HG02610 (cell line): ENCODE measurements around the gene TAS2R40.
"Not testable (repeated sequence)": the region's sequence is repeated elsewhere in the genome, so short reads cannot be mapped to it uniquely, and the experiment has no call there.

Experiments used
- ATAC-seq: cut with Tn5 transposase; IDR thresholded peaks from one replicate; pipeline ENCODE4 v1.9.1; 2021; ENCODE audit warnings: mild to moderate bottlenecking, moderate library complexity; ENCODE audit not compliant: unreplicated experiment

Gene TAS2R40

DNA sequence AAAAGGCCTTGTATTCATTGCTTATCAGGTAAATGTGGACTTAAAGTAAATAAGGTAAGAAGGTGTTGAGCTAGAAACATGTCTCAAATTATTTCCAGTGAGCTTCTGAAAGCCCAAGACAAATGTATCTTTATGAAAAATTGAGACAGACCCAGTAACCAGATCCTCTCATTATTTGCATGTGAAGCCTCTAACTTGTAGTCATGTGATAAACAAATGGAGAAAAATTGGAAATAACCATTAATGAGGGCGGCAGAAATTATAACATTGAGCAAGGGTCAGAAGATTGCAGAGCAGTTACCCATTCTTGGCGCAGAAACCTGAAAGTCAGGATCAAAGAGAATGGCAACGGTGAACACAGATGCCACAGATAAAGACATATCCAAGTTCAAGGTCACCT is at the start of gene TAS2R40:
TAS2R40 (plus strand) TSS at position 301 of the 400 bp plus-strand sequence; CDS start at position 343, 42 bp downstream.
- ATAC-seq = no peak

DNA sequence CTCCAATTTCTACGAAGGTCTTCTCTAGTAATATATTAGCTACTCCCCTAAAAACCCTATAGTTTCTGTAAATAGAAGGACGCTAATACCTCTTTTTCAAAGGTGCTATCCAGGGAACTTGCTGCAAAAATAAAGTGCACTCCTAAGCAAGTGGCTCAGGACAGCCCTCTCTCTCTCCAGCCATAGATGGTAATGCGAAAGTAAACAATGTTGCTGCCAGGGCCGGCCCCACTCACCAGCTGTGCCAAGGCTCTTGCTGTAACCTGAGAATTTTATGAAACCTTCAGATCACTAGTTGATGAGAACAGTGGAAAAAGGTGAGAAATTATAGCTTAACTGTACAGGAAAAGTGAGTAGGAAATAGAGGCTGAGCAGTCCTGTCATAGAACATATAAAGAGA is 49.5 kb upstream of the TAS2R40 start:
- ATAC-seq = no peak

DNA sequence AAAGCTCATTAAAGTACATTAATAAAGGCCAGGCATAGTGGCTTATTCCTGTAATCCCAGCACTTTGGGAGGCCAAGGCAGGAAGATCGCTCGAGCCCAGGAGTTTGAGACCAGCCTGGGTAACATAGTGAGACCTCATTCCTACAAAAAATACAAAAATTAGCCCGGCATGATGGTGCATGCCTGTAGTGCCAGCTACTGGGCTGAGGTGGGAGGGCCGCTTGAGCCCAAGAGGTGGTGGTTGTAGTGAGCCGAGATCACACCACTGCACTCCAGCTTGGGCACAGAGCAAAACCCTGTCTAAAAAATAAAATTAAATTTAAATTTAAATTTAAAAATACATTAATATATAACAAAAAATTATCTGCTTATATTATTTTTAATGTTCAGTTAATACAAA is 45.7 kb upstream of the TAS2R40 start:
- no peak for ATAC-seq

DNA sequence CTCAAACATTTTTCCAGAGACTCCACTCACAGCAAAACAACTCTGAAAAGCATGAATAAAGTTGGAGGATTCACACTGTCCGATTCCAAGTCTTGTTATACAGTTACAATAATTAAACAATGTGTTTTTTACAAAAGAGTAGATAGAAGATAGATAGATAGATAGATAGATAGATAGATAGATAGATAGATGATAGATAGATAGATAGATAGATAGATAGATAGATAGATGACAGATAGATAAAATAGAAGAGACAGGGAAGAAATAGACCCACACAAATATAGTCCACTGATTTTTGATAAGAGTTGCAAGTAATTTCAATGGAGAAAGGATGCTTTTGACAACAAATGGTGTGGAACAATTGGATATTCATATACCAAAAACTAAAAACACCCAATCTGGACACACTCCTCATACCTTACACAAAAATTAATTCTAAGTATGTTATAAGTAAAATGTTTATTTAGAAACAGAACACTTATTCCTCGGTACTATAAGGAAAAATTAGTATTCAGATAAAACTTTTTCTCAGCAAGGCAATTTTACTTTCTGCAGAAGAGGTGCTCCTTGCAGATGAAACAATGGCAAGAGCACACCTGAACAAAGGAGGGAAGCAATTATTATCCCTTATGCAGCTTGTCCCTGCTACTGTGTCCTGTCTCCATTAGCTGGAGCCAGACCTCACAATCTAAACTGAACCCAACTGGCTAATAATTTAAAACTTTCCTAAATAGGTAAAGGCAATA is 44.3 kb upstream of the TAS2R40 start:
- ATAC-seq = no peak

DNA sequence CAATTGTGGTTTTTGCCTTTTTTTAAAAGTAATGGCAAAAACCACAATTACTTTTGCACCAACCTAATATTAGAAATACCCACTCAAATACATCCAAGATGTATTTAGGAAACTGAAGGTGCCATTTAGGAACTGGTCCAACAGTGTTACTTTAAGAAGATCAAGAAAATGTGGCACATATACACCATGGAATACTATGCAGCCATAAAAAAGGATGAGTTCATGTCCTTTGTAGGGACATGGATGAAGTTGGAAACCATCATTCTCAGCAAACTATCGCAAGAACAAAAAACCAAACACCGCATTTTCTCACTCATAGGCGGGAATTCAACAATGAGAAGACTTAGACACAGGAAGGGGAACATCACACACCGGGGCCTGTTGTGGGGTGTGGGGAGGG is 41.1 kb upstream of the TAS2R40 start:
- ATAC-seq = not testable (repeated sequence)

DNA sequence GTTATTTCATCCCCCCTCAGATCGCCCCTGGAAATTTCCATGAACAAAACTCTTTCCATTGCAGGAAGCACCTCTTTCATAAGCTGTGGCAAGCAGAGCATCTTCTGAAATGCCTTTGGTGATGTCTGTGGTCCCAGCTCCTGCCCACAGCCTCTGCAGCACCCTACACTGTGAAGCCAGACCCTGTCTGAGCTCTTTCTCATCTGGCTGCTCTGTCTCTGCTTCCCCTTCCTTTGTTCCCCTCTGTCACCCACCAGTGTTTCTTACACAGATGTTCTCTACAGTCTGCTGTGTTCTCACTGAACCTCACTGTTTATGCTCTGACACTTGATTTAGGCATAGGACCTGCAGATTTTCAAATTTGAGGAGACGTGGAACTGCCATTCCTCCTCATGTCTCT is 40.5 kb upstream of the TAS2R40 start:
- no peak for ATAC-seq

DNA sequence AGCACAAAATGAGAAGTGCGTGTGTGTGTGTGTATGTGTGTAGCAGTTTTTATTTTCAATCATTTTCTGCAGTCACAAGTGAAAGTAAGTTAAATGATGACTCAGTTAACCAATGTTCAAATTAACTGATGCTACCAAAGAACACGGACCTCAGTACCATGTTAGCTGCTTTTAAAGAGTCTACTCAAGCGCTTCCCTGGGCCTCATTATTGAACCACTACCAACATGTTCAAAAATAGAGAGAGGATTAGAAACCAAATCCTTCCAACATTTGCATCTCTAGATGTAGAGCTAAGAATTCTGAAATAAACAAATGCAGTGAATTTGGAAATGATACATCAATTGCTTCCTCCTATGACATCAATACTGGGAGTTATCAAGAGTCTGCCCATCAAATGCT is 38.8 kb upstream of the TAS2R40 start, which contains the start of gene TAS2R39:
TAS2R39 (plus strand) TSS at position 396 of the 400 bp plus-strand sequence; CDS start at position 396, 0 bp downstream.
- no peak for ATAC-seq

DNA sequence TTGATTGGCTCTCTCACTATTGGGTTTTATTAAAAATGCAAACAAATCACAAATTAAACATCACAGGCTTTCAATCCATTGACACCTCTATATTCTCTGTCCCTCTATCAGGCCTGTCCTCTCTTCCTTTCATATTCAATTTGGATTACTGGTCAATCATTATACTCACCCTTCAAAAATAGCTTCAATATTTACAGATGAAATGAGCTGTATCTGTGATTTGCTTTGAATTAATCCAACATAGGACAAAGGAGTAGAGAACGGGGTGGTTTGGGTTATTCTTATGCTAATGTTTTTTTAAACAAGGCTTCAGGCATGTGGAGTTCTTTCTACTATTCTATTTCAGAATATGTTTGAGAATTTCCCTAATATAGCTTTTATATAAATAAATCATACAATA is 36.3 kb upstream of the TAS2R40 start:
- no peak for ATAC-seq

DNA sequence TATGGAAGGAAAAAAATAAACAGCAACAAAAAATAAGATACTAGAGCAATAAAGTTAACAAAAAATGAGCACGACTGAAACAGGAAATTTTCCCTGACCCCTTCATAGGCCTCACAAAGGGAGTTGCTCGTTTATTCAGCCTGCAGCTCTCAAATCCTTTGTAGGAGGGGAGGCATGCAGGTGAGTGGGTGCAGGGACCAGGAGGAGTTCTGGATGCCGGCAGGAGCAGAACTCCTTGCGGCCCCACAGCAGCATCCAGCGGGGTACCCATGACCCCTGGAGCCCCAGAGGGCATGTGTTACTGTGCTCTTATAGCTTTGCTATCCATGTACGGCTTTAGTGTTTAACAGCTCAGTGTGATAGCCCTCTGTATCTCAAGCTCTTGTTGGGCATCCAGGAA is 32.8 kb upstream of the TAS2R40 start:
- ATAC-seq = no peak

DNA sequence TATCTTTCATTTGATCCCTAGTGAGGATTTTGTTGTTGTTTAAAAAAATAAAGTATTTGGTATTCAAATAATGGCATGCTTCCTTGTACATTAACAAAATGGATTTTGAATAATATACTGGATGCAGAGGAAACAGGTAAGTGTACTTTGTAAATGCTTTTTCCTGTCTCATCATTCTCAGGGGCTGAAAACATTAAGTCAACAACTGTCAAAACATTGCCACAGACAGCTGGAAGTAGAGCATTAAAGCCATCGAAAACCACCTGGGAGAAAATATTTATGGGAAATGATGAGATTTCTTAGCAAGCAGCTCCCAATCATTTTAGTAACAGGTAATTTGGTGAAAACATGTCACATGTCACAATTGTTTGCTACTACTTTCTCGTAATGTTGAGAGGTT is 28.0 kb upstream of the TAS2R40 start:
- no peak for ATAC-seq

DNA sequence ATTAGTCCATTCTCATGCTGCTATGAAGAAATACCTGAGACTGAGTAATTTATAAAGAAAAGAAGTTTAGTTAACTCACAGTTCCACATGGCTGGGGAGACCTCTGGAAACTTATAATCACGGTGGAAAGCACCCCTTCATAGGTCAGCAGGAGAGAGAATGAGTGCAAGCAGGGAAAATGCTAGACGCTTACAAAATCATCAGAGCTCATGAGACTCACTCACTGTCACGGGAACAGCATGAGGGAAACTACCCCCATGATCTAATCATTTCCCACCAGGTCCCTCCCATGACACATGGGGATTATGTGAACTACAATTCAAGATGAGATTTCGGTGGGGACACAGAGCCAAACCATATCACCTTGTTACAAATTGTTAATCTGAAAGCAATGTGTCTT is 22.8 kb upstream of the TAS2R40 start:
- ATAC-seq = peak; percentile 85

DNA sequence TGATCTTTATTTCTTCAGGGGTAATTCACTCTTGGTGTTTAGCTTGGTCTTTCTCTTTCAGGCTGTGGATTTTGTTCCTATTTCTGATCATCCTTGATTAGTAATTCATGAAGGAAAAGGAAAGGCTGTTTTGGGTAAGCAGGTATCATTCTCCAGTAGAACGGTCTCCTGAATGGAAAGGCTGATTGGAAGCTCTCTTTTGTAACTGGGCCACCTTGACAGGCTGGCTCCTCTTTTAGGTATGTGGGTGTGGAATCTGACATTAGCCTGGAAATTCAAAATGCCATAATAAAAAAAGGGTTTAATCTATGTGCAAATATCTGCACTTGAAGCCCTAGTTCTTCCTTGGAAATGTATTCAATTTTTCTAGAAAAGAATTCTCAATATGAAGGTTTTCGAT is 19.7 kb upstream of the TAS2R40 start:
- ATAC-seq = no peak

DNA sequence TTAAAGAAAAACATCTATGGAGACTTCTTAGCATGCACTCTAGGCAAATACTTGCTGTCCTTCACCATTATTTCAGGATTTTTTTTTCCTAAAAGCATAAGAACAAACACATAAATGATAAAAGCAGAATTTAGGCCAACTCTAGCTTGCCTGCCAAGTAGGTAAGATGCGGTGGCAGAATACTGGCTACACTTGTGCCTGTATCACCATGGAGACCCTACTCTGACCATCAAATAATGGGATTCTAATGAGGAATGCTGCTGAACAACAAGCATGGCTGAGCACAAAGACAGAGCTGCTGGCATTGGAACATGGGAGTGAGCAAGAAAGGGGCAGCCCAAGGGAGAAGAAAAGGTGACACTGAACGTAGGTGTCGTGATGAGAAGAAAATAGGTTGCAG is 18.5 kb upstream of the TAS2R40 start:
- no peak for ATAC-seq

DNA sequence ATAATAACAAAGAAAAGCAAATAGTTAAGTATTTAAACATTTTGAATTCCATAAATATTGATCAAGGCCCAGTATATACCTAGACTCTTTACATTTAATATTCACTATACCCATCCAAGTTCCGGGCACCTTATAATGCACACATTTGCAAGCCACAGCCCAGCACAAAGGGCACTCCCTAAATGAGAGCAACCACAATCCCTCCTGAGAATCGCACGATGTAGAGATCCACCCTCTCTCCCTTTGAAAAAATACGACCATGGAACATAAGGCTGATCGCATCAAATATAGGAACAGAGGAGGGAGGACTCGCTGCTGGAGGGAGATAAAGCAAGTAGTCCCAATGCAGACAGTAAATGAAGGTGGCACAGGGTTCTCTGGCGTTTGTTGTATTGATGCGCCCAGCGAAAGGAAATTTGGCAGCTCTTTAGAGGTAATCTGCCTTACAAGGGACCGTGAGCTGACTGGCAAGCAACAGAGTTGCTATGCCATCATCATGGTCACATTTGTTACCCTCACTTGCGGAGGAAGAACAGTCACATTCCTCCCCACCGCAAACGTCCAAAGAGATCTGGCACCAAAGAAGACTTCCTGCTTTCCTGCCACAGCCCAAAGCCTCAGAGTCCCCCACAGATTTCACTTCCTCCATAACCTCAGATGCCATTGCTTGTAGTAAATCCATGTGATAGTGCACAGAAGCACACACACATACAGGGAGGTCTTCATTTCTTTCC is 16.1 kb upstream of the TAS2R40 start:
- peak; percentile 84 for ATAC-seq

DNA sequence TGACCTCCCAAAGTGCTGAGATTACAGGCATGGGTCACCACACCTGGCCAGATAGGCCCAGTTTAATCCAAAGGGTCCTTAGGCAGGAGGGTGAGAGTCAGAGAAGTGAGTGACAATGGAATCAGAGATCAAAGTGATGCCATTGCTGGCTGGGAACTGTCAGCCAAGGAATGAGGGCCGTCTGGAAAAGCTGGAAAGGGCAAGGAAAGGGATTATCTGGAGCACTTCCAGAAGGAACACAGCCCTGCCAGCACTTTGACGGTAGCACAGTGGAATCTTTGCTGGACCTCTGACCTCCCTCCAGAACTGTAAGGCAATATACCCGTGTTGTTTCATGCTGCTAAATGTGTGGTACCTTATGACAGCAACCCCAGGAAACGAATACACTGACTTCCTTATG is 11.3 kb upstream of the TAS2R40 start:
- ATAC-seq = no peak

DNA sequence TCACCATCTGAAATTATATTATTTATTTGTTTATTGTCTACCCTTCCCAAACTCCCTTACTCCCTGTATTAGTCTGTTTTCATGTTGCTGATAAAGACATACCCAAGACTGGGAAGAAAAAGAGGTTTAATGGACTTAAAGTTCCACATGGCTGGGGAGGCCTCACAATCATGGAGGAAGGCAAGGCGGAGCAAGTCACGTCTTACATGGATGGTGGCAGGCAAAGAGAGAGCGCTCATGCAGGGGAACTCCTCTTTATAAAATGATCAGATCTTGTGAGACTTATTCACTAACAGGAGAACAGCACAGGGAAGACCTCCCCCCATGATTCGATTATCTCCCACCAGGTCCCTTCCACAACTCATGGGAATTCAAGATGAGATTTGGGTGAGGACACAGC is 8.4 kb upstream of the TAS2R40 start:
- ATAC-seq = not testable (repeated sequence)

DNA sequence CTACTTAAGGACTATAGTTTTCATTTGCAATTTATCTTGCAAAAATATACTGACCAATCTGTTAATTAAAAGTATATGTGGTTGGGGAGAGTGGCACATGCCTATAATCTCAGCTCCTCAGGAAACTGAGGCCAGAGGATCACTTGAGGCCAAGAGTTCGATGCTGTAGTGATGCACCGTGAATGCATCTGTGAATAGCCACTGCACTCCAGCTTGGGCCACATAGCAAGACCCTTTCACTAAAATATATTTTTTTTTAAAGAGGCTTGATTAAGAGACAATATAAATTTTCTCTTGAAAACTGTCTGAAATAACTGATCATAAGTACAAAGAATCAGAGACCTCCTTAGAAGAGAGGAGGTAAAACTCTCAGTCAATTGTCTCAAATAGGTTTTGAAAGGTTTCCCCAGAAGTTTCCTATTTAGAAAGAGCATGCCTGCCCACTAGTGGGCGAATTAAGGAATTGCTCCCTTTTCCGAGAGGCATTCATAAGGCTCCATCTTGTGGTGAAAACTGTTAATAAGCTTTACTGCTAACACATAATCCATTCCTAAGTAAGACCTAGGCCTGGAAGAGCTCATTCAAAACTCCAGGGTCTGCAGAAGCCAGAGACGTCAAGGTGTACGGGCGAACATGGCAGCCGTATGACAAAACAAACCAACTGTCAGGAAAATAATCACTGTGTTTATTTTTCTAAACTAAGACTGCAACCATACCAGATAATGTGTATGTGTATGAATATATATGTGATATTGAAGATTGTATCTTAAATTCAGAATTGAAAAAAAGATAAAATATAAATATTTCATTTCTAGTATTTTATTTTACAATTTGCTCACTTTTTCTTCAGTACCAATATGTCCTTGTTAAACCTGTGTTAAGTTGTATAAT is 6.8 kb upstream of the TAS2R40 start:
- peak; percentile 82 for ATAC-seq

DNA sequence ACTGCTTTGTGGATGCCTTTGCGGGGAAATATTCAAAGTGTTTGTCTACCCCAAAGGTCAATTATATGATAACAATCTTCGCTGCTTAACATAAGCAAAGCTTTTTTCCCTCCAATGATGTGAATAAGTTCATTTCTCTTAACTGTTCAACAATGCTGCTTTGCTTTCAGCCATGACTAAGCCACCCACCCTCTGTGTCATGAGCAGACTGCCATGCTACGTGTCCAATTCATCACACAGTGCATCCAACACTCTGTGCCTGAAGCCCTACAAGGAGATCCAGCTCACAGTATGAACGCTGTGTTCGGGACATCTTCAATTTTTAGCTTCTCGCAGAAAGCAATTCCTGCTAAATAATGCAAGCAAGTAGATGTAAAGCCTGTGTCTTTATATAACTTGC is 5.7 kb upstream of the TAS2R40 start:
- no peak for ATAC-seq

DNA sequence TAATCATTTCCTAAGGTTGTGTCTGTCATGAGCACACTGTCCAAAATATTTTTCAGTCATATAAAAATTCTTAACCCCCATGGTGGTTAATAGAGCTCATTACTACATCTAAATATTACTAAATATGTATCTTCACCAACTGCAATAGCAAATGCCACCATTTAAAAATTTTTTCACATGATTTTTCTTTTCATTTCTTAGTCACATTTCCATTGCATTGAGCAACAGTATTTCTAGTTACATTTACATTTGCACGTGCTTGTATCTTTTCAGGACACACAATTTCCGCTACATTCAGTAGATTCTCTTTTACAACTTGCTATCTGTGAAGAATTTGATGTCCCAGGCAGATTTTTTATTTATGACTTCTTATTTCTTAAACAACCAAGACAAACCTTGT is 5.2 kb upstream of the TAS2R40 start:
- no peak for ATAC-seq

DNA sequence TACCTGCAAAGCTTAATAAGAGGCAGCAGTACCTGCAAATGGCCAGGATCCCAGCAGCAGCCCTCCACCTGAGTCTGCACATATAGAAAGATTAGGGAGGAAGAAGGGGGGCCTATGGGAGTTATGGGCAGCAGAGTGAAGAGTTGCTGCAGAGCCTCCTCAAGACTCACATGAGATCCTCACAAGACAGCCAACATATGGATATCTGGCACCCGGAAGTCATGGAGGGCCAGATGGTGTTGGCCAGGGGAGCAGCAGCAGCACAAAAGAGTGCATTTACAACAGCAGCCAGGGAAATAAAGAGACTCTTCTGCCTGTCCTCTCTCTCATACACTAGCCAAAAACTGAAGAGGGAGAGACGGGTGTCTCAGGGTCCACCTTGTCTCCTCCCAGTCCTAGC is 4.0 kb upstream of the TAS2R40 start:
- no peak for ATAC-seq

DNA sequence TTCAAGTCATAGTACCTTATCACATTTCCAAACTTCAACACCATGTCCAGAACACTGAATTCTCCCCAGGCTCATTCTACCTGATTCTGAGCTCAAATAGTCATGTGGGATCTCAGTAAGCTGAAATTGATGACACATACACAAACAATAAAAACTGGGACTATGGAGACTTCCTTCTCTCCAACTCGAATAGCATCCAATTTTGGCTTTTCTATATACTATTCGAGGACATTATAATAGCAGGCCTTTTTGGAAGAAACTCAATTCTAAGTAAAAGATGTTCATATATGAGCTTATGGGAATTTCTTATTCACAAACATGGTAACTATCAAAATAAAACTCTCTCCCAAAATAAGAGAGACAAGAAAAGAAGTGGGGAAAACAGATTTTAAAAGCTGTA is 551 bp upstream of the TAS2R40 start:
- ATAC-seq = no peak
